ENCODE measurements around the gene PTGES3L. TPM values are rescaled to one million over a fixed set of nuclear protein-coding genes. Genes with fewer than 3 reads are reported as not detected.

PTGES3L gene
- total and polyA plus RNA-seq, 2 of the 13 experiments (the other 11 are each of a cell fraction or from before 2014, with no cell fraction given): 1.2 to 2.9 TPM

- TF ChIP-seq, protein P1, sequence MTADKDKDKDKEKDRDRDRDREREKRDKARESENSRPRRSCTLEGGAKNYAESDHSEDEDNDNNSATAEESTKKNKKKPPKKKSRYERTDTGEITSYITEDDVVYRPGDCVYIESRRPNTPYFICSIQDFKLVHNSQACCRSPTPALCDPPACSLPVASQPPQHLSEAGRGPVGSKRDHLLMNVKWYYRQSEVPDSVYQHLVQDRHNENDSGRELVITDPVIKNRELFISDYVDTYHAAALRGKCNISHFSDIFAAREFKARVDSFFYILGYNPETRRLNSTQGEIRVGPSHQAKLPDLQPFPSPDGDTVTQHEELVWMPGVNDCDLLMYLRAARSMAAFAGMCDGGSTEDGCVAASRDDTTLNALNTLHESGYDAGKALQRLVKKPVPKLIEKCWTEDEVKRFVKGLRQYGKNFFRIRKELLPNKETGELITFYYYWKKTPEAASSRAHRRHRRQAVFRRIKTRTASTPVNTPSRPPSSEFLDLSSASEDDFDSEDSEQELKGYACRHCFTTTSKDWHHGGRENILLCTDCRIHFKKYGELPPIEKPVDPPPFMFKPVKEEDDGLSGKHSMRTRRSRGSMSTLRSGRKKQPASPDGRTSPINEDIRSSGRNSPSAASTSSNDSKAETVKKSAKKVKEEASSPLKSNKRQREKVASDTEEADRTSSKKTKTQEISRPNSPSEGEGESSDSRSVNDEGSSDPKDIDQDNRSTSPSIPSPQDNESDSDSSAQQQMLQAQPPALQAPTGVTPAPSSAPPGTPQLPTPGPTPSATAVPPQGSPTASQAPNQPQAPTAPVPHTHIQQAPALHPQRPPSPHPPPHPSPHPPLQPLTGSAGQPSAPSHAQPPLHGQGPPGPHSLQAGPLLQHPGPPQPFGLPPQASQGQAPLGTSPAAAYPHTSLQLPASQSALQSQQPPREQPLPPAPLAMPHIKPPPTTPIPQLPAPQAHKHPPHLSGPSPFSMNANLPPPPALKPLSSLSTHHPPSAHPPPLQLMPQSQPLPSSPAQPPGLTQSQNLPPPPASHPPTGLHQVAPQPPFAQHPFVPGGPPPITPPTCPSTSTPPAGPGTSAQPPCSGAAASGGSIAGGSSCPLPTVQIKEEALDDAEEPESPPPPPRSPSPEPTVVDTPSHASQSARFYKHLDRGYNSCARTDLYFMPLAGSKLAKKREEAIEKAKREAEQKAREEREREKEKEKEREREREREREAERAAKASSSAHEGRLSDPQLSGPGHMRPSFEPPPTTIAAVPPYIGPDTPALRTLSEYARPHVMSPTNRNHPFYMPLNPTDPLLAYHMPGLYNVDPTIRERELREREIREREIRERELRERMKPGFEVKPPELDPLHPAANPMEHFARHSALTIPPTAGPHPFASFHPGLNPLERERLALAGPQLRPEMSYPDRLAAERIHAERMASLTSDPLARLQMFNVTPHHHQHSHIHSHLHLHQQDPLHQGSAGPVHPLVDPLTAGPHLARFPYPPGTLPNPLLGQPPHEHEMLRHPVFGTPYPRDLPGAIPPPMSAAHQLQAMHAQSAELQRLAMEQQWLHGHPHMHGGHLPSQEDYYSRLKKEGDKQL (CRISPR knock-in tag; IDR thresholded peaks at IDR 0.05; ENCODE audit: low read depth): peak; percentile 82; the same call in 1 of the 2 replicates
- TF ChIP-seq MTA1 (CRISPR knock-in tag; IDR thresholded peaks at IDR 0.05; ENCODE audit: borderline replicate concordance) (peak; percentile 96), ZNF709 (CRISPR knock-in tag; IDR thresholded peaks at IDR 0.05) (peak; percentile 94), ZNF782 (CRISPR knock-in tag; IDR thresholded peaks at IDR 0.05; ENCODE audit: borderline replicate concordance) (peak; percentile 97; the same call in 1 of the 2 replicates), ZNF441 (CRISPR knock-in tag; IDR thresholded peaks at IDR 0.05; ENCODE audit: borderline replicate concordance) (no peak), HMG20A (CRISPR knock-in tag; IDR thresholded peaks at IDR 0.05; ENCODE audit: borderline replicate concordance) (peak; percentile 61; the same call in 1 of the 2 replicates), YY1 (IDR thresholded peaks at IDR 0.05; ENCODE audit: insufficient read depth, insufficient replicate concordance, low read depth, low read length) (peak; percentile 82), ZNF30 (CRISPR knock-in tag; IDR thresholded peaks at IDR 0.05) (peak; percentile 96), NFYB (CRISPR knock-in tag; IDR thresholded peaks at IDR 0.05) (peak; percentile 88), EP300 (IDR thresholded peaks at IDR 0.05; ENCODE audit: low read depth in 2 of 2, low read length in 2 of 2) (peak; percentile 77 to 81; a peak in 3 of 4 replicates), EP300 (CRISPR knock-in tag; IDR thresholded peaks at IDR 0.05; ENCODE audit: borderline replicate concordance) (peak; percentile 75), FOXM1 (CRISPR knock-in tag; IDR thresholded peaks at IDR 0.05) (no peak)
- TF ChIP-seq, protein P2, sequence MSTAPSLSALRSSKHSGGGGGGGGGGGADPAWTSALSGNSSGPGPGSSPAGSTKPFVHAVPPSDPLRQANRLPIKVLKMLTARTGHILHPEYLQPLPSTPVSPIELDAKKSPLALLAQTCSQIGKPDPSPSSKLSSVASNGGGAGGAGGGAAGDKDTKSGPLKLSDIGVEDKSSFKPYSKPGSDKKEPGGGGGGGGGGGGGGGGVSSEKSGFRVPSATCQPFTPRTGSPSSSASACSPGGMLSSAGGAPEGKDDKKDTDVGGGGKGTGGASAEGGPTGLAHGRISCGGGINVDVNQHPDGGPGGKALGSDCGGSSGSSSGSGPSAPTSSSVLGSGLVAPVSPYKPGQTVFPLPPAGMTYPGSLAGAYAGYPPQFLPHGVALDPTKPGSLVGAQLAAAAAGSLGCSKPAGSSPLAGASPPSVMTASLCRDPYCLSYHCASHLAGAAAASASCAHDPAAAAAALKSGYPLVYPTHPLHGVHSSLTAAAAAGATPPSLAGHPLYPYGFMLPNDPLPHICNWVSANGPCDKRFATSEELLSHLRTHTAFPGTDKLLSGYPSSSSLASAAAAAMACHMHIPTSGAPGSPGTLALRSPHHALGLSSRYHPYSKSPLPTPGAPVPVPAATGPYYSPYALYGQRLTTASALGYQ (CRISPR knock-in tag; IDR thresholded peaks at IDR 0.05): peak; percentile 98
- TF ChIP-seq, protein P3, sequence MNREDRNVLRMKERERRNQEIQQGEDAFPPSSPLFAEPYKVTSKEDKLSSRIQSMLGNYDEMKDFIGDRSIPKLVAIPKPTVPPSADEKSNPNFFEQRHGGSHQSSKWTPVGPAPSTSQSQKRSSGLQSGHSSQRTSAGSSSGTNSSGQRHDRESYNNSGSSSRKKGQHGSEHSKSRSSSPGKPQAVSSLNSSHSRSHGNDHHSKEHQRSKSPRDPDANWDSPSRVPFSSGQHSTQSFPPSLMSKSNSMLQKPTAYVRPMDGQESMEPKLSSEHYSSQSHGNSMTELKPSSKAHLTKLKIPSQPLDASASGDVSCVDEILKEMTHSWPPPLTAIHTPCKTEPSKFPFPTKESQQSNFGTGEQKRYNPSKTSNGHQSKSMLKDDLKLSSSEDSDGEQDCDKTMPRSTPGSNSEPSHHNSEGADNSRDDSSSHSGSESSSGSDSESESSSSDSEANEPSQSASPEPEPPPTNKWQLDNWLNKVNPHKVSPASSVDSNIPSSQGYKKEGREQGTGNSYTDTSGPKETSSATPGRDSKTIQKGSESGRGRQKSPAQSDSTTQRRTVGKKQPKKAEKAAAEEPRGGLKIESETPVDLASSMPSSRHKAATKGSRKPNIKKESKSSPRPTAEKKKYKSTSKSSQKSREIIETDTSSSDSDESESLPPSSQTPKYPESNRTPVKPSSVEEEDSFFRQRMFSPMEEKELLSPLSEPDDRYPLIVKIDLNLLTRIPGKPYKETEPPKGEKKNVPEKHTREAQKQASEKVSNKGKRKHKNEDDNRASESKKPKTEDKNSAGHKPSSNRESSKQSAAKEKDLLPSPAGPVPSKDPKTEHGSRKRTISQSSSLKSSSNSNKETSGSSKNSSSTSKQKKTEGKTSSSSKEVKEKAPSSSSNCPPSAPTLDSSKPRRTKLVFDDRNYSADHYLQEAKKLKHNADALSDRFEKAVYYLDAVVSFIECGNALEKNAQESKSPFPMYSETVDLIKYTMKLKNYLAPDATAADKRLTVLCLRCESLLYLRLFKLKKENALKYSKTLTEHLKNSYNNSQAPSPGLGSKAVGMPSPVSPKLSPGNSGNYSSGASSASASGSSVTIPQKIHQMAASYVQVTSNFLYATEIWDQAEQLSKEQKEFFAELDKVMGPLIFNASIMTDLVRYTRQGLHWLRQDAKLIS (CRISPR knock-in tag; IDR thresholded peaks at IDR 0.05): peak; percentile 87
- TF ChIP-seq, protein P4, sequence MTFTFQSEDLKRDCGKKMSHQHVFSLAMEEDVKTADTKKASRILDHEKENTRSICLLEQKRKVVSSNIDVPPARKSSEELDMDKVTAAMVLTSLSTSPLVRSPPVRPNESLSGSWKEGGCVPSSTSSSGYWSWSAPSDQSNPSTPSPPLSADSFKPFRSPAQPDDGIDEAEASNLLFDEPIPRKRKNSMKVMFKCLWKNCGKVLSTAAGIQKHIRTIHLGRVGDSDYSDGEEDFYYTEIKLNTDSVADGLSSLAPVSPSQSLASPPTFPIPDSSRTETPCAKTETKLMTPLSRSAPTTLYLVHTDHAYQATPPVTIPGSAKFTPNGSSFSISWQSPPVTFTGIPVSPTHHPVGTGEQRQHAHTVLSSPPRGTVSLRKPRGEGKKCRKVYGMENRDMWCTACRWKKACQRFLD (CRISPR knock-in tag; IDR thresholded peaks at IDR 0.05; ENCODE audit: borderline replicate concordance): peak; percentile 49; the same call in 1 of the 2 replicates
These were observed 18.4 kb upstream of the PTGES3L start, which contains the start of gene RPL27 (continued) for GRCh38 chr17:42997984-42998938.

All from HepG2 (cell line).